Liver (tissue), 9 donors: ENCODE results near the gene CCNI2. TPM values are rescaled to one million over a fixed set of nuclear protein-coding genes. Genes with fewer than 3 reads are reported as not detected.

Experiments used
- DNase-seq: peaks from one replicate; pipeline ENCODE4 v3.0.0-alpha.2; 2017; ENCODE audit warnings: low spot score
- H3K27ac ChIP-seq, 2 donors: one replicate each; pipeline ENCODE4 v1.7.0; 2013; ENCODE audit warnings: inconsistent platforms in 2 of 2, low read length in 2 of 2, control low read depth in 1 of 2, low read depth in 1 of 2, mild to moderate bottlenecking in 1 of 2
- H3K27me3 ChIP-seq, 4 donors: one replicate each; pipeline versions ENCODE4 v1.6.1 to v1.7.0; 2013; ENCODE audit warnings: low read length in 3 of 4, inconsistent platforms in 1 of 4, mild to moderate bottlenecking in 1 of 4, moderate library complexity in 1 of 4; ENCODE audit not compliant: control insufficient read depth in 4 of 4, insufficient read depth in 4 of 4
- H3K36me3 ChIP-seq, 4 donors: one replicate each; pipeline versions ENCODE4 v1.6.1 to v1.7.0; 2013; ENCODE audit warnings: low read length in 3 of 4, mild to moderate bottlenecking in 3 of 4, low read depth in 1 of 4, moderate library complexity in 1 of 4; ENCODE audit not compliant: control insufficient read depth in 4 of 4, insufficient read depth in 3 of 4
- H3K4me1 ChIP-seq, 4 donors: one replicate each; pipeline versions ENCODE4 v1.6.1 to v1.7.0; 2013; ENCODE audit warnings: low read length in 3 of 4, mild to moderate bottlenecking in 3 of 4, moderate library complexity in 1 of 4; ENCODE audit not compliant: control insufficient read depth in 4 of 4, insufficient read depth in 4 of 4
- H3K4me3 ChIP-seq, 3 donors: one replicate each; pipeline versions ENCODE4 v1.6.1 to v1.7.0; 2013; ENCODE audit warnings: low read length in 3 of 3, control low read depth in 1 of 3, low read depth in 1 of 3, mild to moderate bottlenecking in 1 of 3
- H3K9ac ChIP-seq, 2 donors: one replicate each; pipeline ENCODE4 v1.7.0; 2013; ENCODE audit warnings: low read length in 2 of 2, mild to moderate bottlenecking in 2 of 2, moderate library complexity in 2 of 2, control low read depth in 1 of 2, low read depth in 1 of 2
- H3K9me3 ChIP-seq, 4 donors: one replicate each; pipeline versions ENCODE4 v1.6.1 to v1.7.0; 2013; ENCODE audit warnings: low read length in 3 of 4; ENCODE audit not compliant: control insufficient read depth in 4 of 4
- FOXA1 ChIP-seq: IDR thresholded peaks from 2 replicates; pipeline ENCODE4 v1.6.1; 2016; ENCODE audit warnings: antibody characterized with exemption
- FOXA2 ChIP-seq: IDR thresholded peaks from 2 replicates; pipeline ENCODE4 v1.6.1; 2016; ENCODE audit warnings: antibody characterized with exemption
- HNF4A ChIP-seq, 2 donors: conservative IDR thresholded peaks; 2 replicates each; pipeline ENCODE4 v1.6.1; 2016; ENCODE audit warnings: antibody characterized with exemption in 2 of 2, mild to moderate bottlenecking in 2 of 2
- HNF4G ChIP-seq: IDR thresholded peaks from 2 replicates; pipeline ENCODE4 v1.6.1; 2016; ENCODE audit warnings: antibody characterized with exemption
- JUND ChIP-seq, 2 donors: IDR thresholded peaks; 2 replicates each; pipeline ENCODE4 v1.6.1; 2016; ENCODE audit warnings: antibody characterized with exemption in 2 of 2
- NR2F2 ChIP-seq: IDR thresholded peaks from 2 replicates; pipeline ENCODE4 v1.6.1; 2016; ENCODE audit warnings: antibody characterized with exemption
- RAD21 ChIP-seq, 2 donors: IDR thresholded peaks; 2 replicates each; pipeline ENCODE4 v1.6.1; 2016; ENCODE audit warnings: antibody characterized with exemption in 2 of 2, mild to moderate bottlenecking in 2 of 2
- RXRA ChIP-seq, 2 donors: IDR thresholded peaks; 2 replicates each; pipeline ENCODE4 v1.6.1; 2017 to 2018; ENCODE audit warnings: antibody characterized with exemption in 2 of 2, mild to moderate bottlenecking in 1 of 2
- SP1 ChIP-seq: IDR thresholded peaks from 2 replicates; pipeline ENCODE4 v1.6.1; 2018; ENCODE audit warnings: antibody characterized with exemption, mild to moderate bottlenecking
- TAF1 ChIP-seq: conservative IDR thresholded peaks from 2 replicates; pipeline ENCODE4 v1.6.1; 2016; ENCODE audit warnings: antibody characterized with exemption, mild to moderate bottlenecking
- YY1 ChIP-seq: IDR thresholded peaks from 2 replicates; pipeline ENCODE4 v1.6.1; 2016; ENCODE audit warnings: antibody characterized with exemption, mild to moderate bottlenecking
- WGBS: extraction: QIAGEN DNeasy Blood & Tissue Kit; methylation state at CpG from one replicate; pipeline ENCODE4 v1.1.7; 2013; 5-methylcytosine and 5-hydroxymethylcytosine counted together
- polyA plus RNA-seq, 2 donors: library from polyadenylated mRNA; stranded (reverse) in 1 of 2; unstranded in 1 of 2; fragments of 200-250 nt in 1 of 2; fragments of >200 nt in 1 of 2; fragmentation: Nextera tagmentation in 1 of 2; extraction: Ambion mirVana in 1 of 2; gene quantifications; one replicate each; pipeline versions ENCODE4 v1.2.1 to v1.2.3, GENCODE V29; 2013 to 2015
- total RNA-seq, 2 donors: library from RNA; depleted of rRNA; stranded (reverse); fragments of >200 nt; gene quantifications; one replicate each; pipeline ENCODE4 v1.2.3, GENCODE V29; 2014
- TF ChIP-seq, protein P1 (sequence below): IDR thresholded peaks from 2 replicates; pipeline ENCODE4 v1.6.1; 2016; ENCODE audit warnings: antibody characterized with exemption
- TF ChIP-seq, protein P2 (sequence below): IDR thresholded peaks from 2 replicates; pipeline ENCODE4 v1.6.1; 2016; ENCODE audit warnings: antibody characterized with exemption
- TF ChIP-seq, protein P3 (sequence below): IDR thresholded peaks from 2 replicates; pipeline ENCODE4 v1.6.1; 2016; ENCODE audit warnings: antibody characterized with exemption
- TF ChIP-seq, protein P4 (sequence below): IDR thresholded peaks from 2 replicates; pipeline ENCODE4 v1.6.1; 2016; ENCODE audit warnings: antibody characterized with exemption, mild to moderate bottlenecking
- donor health status: healthy.
- donor health status: healthy.
- donor health status: healthy.
- donor health status: healthy.
- donor health status: healthy.

Gene CCNI2
- total and polyA plus RNA-seq, 4 donors, result 0.02 to 0.57 (median 0.11) TPM

DNA sequence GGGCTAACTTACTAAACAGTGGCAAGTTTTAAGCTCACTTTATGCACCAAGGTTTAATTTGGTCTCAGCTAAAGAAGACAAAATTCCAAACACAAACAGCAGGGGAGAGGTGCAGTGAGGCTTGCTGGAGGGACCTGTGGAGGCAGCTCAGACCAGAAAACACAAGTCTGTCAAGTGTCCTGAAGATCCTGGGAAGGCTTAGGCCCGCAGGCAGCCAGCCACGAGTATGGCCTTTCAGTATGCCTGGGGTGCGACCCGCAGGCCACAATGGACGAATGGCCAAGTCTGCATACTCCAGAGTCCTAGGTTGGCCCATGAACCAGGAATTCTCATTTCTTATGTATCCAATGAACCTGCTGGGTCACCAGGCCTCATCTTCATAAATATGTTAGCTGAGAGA, 9.3 kb downstream of the CCNI2 start:
- Histone ChIP-seq H3K4me1 (no peaks in the 10 kb centered on the region), H3K27me3 (no peaks in the 10 kb centered on the region), H3K36me3 (peaks cover 0 to 19% (median 4%) of the 10 kb centered on the region in 4 donors), H3K4me3 (no peak overlapping the region), H3K9ac (no peak overlapping the region), H3K9me3 (no peaks in the 10 kb centered on the region), H3K27ac (no peak overlapping the region)
- DNase-seq, result no peak
- no peak for TF ChIP-seq NR2F2
- no peak for TF ChIP-seq FOXA1
- no peak for TF ChIP-seq RAD21 (IDR thresholded peaks at IDR 0.05)
- TF ChIP-seq JUND (IDR thresholded peaks at IDR 0.05), result no peak
- TF ChIP-seq FOXA2, result no peak
- no peak for TF ChIP-seq HNF4G
- TF ChIP-seq, protein P1, sequence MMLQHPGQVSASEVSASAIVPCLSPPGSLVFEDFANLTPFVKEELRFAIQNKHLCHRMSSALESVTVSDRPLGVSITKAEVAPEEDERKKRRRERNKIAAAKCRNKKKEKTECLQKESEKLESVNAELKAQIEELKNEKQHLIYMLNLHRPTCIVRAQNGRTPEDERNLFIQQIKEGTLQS, result no peak
- TF ChIP-seq, protein P2, sequence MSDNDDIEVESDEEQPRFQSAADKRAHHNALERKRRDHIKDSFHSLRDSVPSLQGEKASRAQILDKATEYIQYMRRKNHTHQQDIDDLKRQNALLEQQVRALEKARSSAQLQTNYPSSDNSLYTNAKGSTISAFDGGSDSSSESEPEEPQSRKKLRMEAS, result no peak
- TF ChIP-seq, protein P3, sequence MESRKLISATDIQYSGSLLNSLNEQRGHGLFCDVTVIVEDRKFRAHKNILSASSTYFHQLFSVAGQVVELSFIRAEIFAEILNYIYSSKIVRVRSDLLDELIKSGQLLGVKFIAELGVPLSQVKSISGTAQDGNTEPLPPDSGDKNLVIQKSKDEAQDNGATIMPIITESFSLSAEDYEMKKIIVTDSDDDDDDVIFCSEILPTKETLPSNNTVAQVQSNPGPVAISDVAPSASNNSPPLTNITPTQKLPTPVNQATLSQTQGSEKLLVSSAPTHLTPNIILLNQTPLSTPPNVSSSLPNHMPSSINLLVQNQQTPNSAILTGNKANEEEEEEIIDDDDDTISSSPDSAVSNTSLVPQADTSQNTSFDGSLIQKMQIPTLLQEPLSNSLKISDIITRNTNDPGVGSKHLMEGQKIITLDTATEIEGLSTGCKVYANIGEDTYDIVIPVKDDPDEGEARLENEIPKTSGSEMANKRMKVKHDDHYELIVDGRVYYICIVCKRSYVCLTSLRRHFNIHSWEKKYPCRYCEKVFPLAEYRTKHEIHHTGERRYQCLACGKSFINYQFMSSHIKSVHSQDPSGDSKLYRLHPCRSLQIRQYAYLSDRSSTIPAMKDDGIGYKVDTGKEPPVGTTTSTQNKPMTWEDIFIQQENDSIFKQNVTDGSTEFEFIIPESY, result no peak
- no peak for TF ChIP-seq TAF1
- no peak for TF ChIP-seq RXRA (IDR thresholded peaks at IDR 0.05)
- TF ChIP-seq SP1, result no peak
- TF ChIP-seq HNF4A (conservative IDR thresholded peaks at IDR 0.05), result no peak
- TF ChIP-seq, protein P4, sequence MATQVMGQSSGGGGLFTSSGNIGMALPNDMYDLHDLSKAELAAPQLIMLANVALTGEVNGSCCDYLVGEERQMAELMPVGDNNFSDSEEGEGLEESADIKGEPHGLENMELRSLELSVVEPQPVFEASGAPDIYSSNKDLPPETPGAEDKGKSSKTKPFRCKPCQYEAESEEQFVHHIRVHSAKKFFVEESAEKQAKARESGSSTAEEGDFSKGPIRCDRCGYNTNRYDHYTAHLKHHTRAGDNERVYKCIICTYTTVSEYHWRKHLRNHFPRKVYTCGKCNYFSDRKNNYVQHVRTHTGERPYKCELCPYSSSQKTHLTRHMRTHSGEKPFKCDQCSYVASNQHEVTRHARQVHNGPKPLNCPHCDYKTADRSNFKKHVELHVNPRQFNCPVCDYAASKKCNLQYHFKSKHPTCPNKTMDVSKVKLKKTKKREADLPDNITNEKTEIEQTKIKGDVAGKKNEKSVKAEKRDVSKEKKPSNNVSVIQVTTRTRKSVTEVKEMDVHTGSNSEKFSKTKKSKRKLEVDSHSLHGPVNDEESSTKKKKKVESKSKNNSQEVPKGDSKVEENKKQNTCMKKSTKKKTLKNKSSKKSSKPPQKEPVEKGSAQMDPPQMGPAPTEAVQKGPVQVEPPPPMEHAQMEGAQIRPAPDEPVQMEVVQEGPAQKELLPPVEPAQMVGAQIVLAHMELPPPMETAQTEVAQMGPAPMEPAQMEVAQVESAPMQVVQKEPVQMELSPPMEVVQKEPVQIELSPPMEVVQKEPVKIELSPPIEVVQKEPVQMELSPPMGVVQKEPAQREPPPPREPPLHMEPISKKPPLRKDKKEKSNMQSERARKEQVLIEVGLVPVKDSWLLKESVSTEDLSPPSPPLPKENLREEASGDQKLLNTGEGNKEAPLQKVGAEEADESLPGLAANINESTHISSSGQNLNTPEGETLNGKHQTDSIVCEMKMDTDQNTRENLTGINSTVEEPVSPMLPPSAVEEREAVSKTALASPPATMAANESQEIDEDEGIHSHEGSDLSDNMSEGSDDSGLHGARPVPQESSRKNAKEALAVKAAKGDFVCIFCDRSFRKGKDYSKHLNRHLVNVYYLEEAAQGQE, result no peak
- WGBS, result 90% methylated on average over 5 of the region's 5 CpGs

DNA sequence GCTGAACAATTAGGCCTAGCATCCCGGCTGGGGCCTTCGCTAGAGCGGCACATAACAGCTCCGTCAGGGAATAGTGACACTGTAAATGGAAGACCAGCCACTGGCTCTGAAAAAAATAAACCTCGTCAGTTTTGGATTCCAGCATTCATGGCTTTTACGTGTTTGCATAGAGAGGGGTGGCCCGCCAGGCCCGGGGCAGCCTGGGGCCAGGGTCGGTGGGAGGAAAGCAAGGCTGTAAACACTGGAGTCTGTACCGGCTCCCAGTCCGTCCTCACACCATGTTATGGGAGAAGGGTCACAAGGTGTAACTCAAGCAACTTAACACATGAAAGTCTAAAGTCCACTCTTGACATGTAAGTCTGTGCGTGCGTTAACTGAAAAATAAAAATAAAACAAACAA, 11.2 kb downstream of the CCNI2 start:
- no peak for DNase-seq
- Histone ChIP-seq H3K9me3 (no peaks in the 10 kb centered on the region), H3K36me3 (peaks cover 0 to 32% (median 6%) of the 10 kb centered on the region in 4 donors), H3K9ac (no peak overlapping the region), H3K4me3 (no peak overlapping the region), H3K27me3 (no peaks in the 10 kb centered on the region), H3K27ac (no peak overlapping the region), H3K4me1 (no peaks in the 10 kb centered on the region)
- TF ChIP-seq JUND (IDR thresholded peaks at IDR 0.05) (no peak), YY1 (no peak), RAD21 (IDR thresholded peaks at IDR 0.05) (no peak), SP1 (no peak), HNF4G (no peak)
- TF ChIP-seq, protein P4, result no peak
- TF ChIP-seq, protein P2, result no peak
- WGBS, result 89% methylated on average over 13 of the region's 13 CpGs
